Stimulated activated CD8-positive, alpha-beta memory T cell treated with anti-CD3 and anti-CD28 coated beads, Interleukin-12 subunit alpha, Interleukin-12 subunit beta, amount 100 ng/mL, for 4 hours (primary cell): ENCODE measurements around the gene ICOS.
"Not testable (repeated sequence)": the region's sequence is repeated elsewhere in the genome, so short reads cannot be mapped to it uniquely, and the experiment has no call there.

Experiments used
- DNase-seq: peaks from one replicate; pipeline ENCODE4 v3.0.0-alpha.2; 2020; ENCODE audit warnings: low read depth

The ICOS gene

GRCh38 chr2:203918264-203918663 lies 18.3 kb upstream of the ICOS start:
- DNase-seq, result no peak

DNA sequence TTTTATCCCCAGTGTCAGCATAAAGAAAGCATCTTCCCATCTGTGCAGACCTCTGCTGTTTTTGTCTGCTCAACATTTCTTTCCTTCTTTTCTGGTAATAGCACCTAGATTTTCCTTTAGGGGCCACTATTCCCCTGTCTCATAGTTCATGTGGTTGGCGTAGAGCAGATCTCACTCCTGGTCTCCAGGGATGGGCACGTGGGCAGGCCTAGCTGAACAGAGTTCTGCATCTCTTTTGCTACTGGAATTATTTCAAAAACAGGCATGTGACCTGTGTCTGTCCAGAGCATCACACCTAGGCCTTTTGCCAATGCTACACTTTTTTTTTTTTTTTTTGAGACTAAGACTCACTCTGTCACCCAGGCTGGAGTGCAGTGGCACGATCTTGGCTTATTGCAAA lies 17.7 kb upstream of the ICOS start:
- DNase-seq, result no peak

- no peak for DNase-seq
Observed at GRCh38 chr2:203925512-203926158, 10.9 kb upstream of the ICOS start.

DNA sequence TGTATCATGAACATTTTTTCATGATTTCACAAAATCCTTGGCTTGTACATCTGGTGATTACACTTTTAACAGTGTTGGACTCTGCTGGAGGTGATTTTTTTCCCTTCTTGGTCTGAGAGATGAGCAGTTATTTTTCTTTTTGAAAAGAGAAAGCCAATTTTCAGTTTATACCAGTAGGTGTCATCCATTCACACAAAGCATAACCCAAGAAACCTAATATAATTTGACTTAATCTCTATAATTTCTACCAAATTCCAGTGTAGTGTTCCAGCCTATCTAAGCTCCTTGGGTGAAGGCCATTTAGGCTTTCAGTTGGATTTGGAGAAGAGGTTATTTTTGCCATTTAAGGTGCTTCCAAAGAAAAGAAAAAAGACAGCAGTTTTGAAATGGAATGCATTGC lies 7.7 kb upstream of the ICOS start:
- DNase-seq, result no peak

DNA sequence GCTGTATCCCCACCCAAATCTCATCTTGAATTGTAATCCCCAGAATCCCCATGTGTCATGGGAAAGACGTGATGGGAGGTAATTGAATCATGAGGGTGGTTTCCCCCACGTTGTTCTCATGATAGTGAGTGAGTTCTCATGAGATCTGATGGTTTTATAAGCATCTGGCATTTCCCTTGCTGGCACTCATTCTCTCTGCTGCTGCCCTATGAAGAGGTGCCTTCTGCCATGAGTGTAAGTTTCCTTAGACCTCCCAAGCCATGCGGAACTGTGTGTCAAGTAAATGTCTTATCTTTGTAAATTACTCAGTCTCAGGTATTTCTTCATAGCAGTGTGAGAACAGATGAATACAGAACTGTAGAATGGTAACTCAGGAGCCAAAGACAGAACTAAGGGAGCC lies 5.3 kb upstream of the ICOS start:
- DNase-seq, result not testable (repeated sequence)

DNA sequence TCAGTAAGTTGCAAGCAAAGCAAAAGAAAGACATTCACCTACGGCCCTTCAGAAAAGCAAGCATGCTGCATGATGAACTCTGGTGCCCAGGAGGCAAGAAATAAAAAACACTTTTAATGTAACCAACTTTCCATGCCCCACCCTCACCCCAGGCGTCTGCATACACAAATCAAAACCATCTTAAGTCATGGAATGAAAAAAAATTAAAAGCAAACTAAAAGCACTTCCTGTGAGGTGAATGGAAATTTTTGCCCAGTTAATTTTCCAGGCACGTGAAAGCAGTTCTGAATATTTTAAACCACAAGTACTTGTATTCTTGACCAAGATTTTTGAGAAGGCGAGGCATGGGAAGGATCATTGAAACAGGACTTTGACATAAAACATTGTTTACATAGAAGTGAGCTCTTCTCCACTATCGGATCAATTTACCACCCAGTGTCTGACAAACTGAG lies 2.5 kb upstream of the ICOS start:
- DNase-seq, result no peak

DNA sequence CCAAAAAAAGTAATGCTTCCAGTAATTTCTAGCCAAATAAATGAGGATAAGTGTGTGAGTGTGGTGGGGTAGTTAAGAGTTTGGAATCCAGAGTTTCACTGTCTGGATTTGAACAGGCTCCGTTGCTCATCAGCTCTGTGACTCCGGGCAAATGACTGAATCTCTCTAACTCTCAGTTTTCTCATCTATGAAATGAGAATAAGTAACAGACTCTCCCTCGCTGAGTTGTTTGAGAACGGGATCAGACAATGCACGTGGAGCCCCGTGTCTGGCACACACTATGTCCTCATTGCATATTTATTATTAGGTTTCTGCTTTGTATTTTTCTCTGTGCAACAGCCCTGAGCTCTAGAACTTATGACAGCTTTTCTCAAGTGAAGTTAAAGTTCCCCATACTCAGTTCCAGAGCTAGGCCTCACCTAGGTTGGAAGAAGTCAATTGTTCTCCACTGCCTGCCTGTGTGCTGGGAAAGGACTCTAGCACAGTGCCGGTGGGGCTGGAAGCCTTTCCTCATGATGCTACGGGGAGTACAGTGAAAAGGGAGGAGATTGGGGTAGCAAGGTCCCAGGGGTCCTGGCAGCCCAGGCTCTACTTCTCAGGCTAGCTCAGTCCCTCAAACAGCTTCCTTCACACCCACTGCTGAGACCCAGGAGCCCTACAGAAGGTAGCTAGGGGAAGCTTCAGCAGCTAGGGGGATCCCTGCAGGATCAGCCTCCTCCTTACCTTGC lies 1.7 kb upstream of the ICOS start:
- no peak for DNase-seq

DNA sequence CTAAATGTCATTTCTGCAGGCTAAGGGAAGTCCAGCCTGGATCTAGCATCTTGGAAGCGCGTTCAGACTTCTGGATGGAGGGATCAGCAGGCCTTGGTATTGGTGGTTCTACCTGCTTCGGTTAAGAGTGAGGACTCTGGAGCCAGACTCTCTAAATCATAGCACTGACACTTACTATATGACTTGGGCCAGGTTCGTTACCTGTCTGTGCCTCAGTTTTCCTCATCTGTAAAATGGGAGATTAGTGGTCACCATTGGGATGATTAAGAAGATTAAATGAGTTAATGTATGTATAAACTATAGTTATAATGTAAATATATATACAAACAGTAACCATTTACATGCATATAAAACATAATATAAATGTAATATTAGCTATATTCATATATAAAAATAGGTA lies 995 bp upstream of the ICOS start:
- DNase-seq, result no peak

DNA sequence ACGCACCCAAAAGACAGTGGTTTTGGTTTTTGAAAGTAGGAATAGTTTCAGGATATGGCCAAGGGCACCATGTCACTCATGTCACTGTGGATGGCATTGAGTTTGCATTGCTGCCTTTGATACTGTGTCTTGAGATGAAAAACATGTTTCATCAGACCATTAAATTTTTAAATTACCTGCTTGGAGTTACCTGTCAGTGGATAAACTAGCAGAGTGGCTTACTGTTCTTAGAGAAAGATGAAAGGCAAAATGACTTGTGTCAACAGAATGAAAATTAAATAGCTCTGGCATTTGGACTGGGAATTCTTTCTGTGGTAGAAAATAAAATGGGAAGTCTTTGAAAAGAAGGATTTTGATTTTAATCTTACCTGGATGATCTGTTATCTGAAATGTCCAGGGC lies 386 bp downstream of the ICOS start:
- DNase-seq, result no peak

DNA sequence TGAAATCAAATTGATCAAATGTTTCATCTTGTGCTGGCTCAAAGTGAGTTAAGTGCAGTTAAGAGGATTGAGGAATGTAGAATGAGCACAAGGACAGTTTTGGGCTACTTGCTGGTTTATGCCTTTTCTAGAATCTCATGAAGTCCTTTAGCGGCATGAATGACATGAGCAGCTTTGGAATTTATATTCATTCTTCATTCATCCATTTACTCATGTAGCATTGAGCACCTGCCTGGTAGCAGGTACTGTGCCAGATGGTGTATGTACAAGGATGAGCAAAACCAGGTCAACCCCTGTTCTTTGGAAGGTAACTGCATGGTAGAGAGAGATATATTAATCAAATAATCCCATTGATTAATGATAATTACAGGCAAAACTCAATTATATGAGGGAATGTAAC lies 1.2 kb downstream of the ICOS start:
- no peak for DNase-seq

GRCh38 chr2:203940039-203940438 lies 3.5 kb downstream of the ICOS start:
- no peak for DNase-seq

GRCh38 chr2:203943493-203944382 lies 7.2 kb downstream of the ICOS start:
- not testable (repeated sequence) for DNase-seq

GRCh38 chr2:203948733-203949132 lies 12.2 kb downstream of the ICOS start:
- DNase-seq, result no peak

GRCh38 chr2:203949228-203949627 lies 12.7 kb downstream of the ICOS start:
- no peak for DNase-seq

DNA sequence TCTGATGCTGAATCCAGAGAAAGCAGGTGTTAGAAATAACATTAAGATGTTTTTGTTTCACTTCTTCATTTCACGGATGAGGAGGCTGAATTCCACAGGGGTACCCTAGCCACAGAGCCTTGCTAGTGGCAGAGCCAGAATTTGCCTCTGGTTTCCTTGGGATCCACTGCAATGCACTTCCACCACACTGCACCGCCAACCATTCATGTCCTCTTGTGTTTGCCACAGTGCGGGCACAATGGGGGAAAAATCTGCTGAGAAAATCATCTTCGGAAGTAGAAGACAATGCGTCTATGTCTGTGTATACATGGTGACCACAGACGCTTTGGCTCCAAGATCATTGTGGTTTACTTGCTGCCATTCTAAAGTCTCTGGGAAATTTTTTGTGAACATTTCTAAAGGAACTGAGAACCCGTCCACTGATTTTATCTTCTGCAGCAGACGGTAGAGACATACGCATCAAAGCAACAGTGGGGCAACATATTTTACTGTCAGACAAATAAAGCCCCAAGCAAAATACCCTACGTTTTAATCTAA lies 14.9 kb downstream of the ICOS start:
- DNase-seq, result no peak

DNA sequence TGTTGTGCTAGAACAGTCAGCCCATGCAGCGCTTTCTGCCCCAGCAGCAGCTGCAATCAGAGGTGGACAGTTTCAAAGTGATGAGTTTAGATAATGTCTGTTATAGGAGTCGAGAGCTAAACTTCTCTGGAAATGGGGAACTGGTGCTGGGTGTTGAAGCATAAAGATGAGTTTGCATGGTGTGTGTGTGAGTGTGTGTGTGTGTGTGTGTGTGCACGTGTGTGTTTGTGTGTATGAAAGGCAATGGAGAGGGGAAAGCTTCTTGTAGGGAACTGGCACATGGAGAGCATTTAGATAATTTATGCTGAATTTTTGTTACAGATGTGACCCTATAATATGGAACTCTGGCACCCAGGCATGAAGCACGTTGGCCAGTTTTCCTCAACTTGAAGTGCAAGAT lies 22.7 kb downstream of the ICOS start:
- no peak for DNase-seq

- DNase-seq, result no peak
Observed at GRCh38 chr2:203959672-203960071, 23.1 kb downstream of the ICOS start.

GRCh38 chr2:203960811-203961210 lies 24.2 kb downstream of the ICOS start:
- DNase-seq, result no peak

- not testable (repeated sequence) for DNase-seq
Observed at GRCh38 chr2:203965190-203965589, 28.6 kb downstream of the ICOS start.

- no peak for DNase-seq
Observed at GRCh38 chr2:203971251-203971650, 34.7 kb downstream of the ICOS start.

GRCh38 chr2:203972066-203972465 lies 35.5 kb downstream of the ICOS start:
- DNase-seq, result no peak

GRCh38 chr2:203973000-203973399 lies 36.4 kb downstream of the ICOS start:
- no peak for DNase-seq

DNA sequence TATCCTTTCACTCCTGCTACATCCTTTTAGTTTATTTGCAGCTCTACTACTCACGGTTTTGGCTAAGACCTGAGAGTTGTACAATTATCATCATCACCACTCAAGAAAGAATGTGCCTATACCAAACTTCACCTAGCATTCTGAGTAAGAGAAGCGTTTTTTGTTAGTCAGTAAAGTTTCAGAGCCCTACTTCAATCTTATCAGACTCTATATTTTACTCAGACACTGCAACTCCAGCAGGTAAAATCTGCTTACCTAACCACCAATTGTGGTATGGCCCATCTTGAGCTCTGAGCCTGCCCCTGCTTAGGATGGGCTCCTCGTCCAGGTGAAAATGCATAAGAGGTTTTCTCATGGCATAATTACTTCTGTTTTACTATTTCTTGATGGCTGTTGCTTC lies 37.1 kb downstream of the ICOS start:
- DNase-seq, result no peak
